ENCODE results near the gene DCANP1.
"Not testable (repeated sequence)": the region's sequence is repeated elsewhere in the genome, so short reads cannot be mapped to it uniquely, and the experiment has no call there.

DCANP1 gene, protein sequence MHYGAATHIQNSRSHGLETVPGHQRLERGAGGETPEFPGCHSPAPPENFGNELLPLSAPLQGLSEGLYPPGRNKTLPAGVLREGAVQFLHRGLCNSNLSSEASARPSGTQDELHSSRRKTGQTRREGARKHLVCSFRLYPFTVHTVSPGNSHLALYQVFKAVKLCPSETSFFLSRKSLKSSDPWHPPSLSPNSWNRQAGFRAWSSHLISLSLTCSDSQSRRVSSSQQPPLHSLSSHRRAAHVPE

DNA sequence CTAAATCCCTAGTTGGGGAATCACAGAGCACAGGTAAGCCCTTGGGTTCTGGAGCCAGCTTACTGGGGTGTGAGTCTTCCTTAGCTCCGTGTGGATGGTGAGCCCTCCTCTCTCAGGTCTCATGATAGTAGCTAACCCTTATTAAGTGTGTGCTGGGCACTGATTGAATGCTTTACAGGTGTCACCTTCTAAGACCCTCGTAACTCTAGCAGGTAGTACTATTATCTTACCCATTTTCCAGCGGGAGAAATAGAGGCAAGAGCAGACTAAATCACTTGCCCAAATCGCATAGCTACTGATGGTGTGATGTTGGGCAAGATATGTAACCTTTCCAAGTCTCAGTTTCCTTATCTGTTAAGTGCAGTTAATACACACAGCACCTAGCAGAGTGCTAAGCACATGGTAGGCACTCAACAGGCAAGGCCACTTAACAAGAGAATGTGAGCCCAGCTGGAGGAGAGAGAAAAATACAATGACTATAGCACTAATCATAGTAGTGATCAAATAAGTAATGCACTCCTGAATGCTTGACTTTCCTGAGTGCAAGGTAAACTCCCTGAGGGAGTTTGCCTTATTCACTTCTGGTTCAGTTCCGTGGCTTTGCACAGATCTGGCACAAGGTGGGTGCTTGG, at the start of gene DCANP1:
TSS of gene DCANP1 (minus strand) at position 51 of the 632 bp plus-strand sequence. CDS start 240 bp downstream, outside the sequence.
- FAIRE-seq = no peak

DNA sequence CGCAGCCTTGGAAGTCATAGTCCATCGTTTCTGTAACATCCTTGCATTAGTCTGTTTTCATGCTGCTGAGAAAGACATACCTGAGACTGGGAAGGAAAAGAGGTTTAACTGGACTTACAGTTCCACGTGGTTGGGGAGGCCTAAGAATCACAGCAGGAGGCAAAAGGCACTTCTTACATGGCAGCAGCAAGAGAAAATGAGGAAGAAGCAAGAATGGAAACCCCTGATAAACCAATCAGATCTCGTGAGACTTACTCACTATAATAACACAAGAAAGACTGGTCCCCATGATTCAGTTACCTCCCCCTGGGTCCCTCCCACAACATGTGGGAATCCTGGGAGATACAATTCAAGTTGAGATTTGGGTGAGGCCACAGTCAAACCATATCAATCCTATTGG, 48.4 kb upstream of the DCANP1 start:
- not testable (repeated sequence) for FAIRE-seq

DNA sequence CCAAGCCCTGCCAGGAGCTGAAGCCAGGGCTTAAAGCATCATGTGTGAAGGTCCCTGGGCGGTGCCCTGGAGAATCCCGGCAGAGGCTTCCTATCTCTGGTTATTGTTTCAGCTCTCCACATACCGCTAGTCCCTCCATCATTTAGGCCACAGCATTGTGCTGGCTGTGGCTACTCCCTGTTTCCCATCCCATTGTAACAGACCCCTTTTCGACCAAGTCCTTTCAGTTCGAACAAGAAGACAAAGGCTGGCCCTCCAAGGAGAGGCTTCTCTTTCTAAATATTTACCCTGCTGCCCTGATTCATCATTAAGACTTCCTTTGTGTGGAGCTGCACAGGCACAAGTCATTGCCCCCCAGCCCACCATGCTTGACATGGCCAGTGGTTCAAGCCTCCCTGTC, 47.0 kb upstream of the DCANP1 start:
- no peak for FAIRE-seq

DNA sequence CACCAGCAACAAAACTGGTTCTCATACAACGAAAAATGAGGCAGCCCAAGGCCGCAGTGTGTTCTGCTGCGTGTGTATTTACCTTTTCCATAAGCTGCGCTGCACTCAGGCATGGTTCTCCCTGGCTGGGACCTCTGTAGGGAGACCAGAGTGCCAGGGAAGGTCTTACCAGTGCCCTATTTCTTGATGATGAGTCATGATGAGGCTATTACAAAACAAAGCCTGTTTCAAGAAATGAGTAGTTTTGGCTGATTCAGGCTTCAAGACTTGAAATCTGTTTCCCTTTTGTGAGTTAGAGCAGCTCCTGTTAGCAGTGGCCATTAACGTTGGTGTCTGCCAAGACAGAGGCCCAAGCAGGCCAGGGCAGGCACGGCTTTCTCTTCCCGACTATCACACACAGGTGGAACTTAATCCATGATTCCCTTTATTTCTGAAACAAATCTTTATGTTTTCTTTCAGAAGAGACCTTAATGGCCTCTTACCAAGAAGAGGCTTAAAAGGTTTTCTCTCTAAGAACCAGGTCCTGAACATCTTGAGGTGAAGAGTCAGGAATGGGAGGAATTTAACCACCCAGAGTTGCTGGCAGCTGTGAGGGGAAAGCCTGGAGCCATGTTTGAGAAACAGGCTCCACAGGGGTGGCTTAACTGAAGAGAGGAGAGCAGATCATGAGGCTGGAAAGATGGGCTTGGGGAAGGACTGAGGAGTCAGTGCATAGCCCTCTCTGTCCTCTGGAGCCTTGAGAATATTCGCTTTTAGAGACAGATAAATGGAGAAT, 46.4 kb upstream of the DCANP1 start:
- FAIRE-seq = no peak

DNA sequence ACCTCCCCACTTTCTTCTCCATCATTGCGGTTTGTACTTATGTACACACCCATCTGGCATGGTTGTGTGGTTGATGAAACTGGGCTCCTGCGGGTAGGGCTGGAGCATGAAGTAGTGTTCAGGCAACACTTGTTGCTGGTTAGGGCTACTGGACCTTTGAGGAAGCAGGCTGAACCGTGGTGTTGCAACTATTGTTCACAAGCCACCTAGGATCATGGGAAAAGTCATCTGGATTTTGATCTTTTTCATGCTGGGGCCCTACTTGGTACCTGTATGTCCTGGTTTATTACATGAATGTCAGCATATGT, 45.1 kb upstream of the DCANP1 start:
- no peak for FAIRE-seq

DNA sequence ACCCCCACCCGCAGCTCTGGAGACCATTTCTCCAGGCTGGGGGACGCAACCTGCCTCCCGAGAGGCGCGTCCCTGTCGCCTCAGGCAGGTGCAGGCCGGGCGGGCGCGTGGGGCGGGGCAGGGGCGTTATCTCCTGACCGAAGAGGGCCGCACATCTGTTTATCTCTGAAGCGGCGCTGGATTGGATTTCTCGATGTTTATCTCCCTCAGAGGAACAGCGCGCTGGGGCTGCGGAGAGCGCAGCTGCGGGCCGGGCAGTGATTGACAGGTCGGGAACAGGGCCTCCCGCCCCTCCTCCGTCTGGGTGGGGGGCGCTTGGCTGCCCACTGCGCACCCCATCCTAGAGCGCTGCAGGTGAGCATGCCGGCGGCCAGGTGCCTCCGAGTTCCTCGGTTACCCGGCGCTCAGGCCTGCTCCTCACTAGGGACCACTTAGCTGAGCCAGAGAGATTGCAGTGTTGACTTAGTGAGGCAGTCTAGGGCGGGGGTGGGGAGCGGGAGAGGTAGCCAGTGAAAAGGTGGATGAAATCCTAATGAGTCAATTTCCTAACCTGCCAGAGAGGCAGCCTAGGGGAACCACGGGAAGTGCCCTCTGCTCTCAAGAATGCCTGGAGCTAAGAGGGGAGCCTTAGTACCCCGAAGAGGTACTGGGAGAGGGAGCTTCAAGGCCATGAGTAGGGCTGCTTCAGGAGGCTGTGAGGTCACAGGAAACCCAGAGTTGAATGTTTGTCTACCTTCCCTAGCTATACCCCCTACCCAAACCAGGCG, 44.6 kb upstream of the DCANP1 start:
- FAIRE-seq = no peak

DNA sequence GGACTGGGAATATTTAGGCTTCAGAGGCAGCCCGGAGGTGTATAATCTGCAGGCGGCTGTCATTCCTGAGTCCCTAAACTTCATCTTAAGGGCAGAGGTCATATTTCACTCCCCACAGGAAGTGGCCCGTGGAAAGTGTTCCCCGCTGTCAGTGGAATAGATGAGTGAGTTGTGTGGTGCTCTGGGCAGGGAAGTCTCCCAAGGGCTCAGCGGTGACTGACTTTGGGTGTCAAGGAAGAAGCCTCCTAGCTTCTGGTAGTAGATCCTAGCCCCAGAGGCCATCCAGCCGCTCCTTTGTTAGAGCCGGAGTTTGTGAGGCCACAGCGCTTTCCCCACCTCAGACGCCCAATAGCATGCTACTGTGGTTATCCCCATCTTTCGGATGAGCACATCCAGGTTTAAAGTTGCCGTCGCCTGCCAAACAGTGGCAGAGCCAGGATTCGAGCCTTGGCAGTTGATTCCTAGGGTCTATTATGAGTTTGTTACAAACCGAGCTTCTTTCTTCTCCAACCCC, 43.9 kb upstream of the DCANP1 start:
- FAIRE-seq = no peak

DNA sequence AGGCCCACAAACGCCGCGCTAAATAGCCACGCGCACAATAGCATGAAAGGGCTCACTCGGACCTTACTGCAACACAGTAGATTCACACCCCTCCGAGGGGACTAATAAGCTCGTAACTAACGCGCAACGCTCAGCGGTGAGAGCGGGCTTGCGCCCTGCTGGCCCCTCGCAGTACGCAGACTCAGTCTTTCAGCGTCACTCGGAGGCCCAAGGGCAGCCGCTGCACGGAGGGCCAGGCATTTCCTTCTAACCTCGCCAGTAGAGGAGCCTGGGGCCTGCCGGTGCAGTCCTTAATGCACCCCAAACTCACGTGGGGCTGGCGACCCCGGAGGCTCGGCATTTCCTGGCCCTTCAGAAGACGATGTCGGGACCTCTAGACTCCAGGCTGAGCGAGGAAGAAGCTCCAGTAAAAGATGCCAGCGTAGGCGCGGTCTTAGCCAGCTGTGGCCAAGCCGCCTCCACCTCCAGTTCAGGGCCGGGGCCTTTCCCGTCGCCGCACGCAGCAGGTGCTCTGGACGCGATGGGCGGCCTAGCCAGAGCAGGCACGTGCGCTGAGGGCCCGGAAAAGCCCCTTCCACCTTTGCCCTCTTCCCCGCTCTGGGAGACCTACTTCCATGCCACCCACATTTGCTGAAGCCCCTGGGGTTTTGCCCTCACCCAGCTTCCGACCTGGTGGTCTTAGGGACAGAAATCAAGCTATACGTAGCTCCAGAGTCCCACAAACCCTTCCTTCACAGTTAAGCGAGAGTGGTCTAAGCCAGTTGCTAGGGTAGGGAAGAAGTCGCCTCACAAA, 43.3 kb upstream of the DCANP1 start:
- no peak for FAIRE-seq

DNA sequence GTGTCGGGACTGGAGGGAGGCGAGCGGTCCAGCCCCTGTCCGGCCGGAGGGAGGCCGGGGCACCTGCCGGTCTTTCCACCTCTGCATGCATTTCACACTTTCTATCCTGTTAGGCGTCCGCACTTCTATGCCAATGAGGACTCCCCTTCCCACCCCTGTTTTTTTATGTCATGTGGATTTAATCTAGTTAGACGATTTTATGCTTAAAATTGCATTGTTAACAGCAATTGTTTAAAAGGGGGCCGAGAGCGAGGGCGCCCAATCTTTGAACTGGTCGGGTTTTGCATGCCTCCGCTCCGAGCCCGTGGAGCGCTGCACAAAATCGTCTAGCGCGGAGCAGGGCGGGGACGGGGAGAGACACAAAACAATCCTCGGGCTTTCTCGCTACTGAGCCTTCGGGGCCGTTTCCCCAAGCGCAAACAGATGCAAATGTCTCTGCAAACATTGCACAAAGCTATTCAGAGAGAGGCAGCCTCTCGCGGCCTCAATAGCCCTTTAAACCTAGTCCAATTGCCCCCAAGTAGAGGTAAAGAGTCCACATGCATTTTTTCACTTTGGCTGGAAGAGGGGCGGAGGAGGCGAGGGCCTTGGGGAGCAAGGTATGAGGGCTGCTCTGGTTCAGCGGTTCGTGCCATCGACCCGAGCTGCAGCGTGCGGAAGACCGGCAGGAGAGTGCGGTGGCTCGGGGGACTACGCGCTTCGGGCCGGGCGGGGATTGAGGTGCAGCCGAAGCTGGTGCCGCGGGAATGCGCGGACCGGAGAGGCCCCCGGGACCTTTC, 42.5 kb upstream of the DCANP1 start:
- FAIRE-seq = no peak

DNA sequence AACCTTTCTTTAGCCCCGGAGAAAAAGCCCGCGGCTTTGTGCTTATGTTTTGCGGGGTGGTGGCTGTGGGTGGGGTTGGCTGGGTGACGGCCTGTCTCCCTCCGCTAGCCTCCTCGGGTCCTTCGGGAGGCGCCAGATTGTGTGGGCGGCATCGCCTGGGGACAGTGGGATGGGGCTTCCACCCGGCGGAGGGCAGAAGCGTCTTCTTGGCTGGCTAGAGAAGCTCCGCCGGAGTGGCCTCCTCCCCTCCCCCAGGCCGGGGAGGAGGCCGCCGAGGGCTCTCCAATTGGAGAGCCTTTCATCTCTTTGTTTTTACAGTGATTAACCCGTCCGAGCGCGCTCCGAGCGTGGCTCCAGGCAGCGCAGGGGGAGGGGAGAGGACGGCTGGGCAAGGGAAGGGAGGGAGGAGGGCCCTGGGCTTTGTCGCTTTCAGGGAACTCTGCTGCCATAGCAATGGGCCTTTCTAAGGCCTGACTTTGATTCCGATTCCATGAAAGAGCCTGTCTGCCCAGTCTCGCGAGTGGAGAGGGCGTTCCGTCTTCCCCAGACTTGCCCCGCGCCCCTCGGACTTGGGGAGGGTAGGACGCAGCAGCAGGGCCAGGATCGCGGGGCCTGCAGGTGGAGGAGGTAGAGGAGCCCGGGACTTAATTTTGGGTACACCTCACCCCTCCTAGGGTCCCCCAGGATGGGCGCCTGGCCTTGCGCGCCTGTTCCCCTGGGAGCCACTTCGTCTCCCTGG, 41.7 kb upstream of the DCANP1 start:
- no peak for FAIRE-seq

DNA sequence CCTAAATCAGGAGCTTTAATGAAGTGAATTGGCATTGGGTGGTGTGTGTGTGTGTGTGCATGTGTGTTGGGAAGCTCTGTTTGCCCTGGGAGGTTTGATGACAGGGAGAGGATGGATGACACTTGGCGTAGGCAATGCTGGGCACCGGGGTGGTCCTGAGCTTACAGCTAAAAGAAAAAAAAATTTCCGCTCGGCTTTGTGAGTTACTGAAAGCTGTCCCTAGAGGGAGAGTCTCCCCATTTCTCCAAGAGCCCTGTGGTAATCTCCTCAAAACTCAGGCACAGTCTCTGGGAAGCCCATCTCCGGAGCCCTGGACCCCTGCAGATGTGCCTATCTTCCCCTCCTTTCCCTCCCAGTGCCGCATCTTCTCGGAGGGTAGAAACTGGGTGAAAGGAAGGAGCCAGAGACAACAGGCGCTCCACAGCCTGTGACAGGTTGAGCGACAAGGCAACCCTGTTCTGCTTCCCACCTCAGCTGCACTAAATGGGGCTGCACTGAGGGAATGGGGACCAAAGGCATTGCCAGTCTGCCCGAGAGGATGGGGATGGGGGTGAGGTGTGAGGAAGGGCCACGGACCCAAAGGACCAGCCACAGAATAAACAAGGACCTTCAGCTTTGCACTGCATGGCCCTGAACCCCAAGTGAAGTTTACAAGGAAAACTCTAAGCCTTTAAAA, 40.8 kb upstream of the DCANP1 start:
- FAIRE-seq = no peak

DNA sequence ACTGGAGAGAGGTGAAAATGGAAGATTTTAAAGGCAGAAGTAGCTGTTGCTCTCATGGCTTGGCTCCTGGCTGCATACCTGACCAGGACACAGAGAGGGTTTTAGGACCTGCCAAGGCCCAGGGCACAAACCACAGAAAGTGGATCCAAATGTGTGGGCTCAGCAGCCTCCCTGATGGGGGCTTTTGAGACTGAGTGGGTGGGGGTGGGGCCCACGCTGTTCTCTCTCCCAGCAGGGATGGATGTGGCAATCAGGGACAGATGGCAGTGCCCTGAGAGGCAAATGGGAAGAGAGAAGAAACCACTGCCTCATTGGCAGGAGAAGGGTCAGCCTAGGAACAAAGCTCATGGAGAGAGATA, 39.9 kb upstream of the DCANP1 start:
- no peak for FAIRE-seq

DNA sequence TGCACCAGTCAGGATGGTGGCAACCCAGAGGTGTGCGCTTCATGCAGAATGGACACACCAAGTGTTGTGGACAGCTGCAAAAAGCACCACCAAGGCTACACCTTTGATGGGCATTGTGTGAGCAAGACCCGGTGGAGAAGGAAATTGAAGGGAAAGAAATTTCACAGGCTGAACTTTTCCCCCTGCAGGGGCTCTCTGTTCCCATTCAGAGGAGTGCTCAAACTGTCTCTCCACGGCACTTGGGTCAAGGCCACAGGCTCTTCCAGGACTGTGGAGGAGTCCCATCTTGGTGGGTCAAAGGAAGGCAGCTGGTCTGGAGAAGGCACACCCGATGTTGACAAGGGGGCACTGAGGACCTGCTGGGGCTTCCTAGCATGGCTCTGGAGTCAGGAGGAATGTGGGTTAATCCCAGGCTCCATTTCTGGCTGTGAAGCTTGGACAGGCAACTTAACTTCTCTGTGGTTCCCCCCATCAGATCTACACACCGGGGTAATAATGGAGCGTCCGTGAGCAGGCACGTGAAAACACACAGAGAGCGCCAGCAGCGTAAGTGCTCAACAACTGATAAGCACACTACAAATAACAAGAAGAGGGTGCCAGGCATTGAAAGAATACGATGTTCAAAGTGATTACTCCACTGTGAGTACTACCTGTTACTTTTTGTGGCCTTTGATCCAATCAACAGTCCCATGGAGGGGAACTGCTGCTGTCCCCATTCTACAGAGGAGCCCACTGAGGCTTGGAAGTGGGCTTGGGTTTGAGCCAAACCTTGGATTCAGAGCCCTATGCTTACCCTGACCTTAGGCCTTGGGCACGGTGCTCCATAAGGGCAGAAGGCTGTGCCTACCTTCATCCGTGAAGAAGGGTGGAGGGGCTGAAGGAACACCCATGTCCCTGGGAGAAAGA, 39.2 kb upstream of the DCANP1 start:
- no peak for FAIRE-seq

DNA sequence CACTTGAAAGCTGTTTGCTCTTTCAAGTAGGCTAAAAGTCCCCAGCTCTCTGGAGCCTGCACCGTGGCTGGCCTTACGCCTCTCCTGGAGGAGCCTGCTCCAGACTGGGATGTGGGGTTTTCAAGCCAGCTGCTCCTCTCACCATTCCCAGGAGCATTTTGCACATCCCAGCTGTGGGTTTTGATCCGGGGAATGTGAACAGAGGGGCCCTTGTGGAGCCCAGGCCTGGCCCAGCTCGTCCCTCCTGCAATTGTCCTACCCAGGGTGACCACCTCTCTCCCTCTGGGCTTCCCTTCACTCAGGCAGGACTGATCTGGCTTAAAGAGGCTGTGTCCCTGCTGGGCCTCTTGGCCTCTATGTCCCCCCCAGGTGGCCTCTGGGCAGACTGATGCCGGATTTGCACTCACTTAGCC, 37.5 kb upstream of the DCANP1 start:
- no peak for FAIRE-seq

DNA sequence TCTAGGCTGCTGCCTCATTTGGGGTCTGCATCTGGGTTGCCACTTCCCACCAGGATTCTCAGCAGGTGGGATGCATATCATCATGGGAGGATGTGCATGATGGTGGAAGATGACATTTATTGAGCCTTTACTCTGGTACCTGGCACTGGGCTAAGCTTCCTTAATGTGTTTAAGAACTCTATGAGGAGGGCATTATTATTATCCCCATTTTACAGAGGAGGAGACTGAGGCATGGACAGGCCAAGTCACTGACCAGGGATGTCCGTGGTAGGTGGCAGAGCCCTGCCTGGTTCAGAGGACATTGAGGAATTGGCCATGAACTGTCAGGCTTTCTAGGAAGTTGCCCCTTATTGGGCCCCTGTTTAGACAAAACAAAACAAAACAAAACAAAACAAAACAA, 36.1 kb upstream of the DCANP1 start:
- FAIRE-seq = no peak

DNA sequence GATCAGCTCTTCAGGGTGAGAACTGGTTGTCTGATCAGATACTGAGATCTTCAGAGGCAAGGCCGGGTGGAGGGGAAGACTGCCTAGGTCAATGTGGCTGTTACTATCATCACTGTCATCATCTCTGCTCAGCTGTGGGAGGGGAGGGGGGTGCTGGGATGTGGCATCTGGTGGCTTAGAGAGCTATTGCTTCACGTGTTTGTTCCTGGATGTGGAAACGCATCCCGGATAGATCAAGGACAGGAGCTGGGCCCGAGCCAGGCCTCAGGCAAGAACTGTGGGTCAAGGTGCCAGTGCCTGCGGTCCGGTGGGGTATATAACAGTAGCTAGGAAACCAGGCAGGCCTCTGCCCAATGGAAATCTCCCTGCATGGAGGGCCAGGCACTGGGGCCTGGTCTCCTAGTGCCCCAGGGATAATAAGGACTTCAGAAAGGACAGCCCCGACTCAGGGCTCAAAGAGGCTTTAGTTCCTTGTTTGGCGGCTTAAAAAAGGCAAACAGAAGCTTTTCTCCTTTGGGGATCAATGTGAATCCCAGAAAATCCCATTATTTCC, 35.3 kb upstream of the DCANP1 start:
- no peak for FAIRE-seq

DNA sequence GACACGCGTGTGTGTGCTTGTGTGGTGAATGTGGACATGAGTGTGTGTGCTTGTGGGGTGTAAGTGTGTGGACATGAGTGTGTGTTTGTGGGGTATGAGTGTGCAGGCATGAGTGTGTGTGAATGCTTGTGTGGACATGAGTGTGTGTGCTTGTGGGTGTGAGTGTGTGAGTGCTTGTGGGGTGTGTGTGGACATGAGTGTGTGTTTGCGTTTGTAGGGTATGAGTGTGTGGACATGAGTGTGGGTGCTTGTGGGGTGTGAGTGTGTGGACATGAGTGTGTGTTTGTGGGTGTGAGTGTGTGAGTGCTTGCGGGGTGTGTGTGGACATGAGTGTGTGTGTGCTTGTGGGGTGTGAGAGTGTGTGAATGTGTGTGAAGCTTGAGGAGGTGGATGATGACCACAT, 34.8 kb upstream of the DCANP1 start:
- no peak for FAIRE-seq

DNA sequence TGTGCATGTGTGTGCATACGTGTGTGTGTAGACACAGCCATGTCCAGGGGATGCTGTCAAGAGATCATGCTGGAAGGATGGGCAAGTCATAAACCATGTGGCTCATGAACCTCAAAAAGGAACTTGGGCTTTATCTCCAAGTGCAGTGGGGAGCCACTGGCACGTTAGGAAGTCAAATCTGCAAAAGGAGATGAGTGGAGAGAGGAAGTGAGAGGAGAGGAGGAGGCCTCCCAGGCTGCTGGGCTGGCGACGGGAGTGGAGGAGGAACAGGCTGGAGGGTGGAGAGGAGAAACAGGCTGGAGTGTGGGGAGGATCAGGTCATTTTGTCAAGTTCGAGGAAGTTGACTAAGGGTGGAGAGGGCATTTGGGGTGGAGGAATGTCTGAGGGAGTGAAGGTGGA, 34.2 kb upstream of the DCANP1 start:
- FAIRE-seq = no peak

DNA sequence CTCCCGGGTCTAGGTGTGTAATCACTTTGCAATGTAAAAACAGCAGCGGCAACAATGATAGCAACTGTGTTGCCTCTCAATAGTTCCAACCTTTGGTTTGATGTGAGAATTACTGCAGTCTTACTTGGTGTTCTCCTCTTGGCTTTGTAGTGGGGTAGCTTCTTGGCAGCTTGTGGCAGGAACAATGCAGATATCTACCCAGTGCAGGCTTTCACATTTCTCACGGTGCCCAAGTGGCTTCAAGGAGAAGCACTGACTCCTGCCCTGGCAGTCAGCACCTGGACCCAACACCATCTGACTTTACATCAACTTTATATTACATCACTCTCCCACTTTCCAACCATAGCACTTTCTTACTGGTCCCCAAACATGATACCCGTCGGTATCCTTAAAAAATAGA, 33.4 kb upstream of the DCANP1 start:
- no peak for FAIRE-seq

All from G401.6 (cell line).